ENCODE results near the gene FGFR3.

The FGFR3 gene

DNA sequence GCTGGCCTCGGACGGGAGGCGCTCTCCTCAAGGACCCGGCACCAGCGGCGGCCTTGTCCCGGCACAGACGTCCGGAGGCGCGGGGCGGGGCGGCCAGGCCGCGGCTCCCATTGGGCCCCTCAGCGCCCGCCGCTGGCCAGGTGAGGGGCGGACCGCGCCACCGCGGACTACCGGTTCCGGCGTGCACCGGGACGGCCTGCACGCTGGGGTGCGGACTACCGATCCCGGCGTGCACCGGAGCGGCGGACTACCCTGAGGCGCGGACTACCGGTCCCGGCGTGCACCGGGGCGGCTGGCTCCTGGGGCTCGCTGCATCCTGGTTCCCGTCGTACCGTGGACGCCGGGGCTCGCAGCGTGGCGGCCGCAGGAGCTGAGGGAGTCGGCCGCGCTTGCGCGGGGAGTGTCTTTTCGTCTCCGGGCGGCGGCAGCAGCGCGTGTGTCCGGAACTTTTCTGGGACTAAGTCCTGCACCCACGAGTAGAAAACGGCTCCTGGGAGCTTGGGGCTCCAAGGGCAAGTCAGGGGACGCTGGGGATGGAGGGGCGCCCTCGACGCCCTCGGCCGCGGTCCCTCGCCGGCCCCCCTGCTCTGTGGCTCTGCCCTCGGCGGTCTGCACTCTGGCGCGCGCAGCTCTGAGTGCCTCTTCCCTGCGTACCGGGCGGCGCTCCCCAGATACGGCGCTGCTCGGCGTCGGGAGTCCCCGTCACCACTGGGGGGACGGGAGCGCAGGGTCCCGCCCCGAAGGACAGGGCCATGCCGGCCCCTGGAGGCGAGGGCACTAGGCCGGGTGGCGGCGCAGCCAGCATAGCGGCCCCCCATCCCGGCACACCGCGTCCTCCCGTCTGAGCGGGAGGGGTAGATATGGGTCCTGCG, 63.2 kb downstream of the FGFR3 start, which contains the start of gene LETM1:
Gene LETM1, minus strand, starts transcription at position 86 of the 872 bp plus-strand sequence. CDS start 206 bp downstream, outside the sequence.
- Histone ChIP-seq H3K27me3 (ENCODE audit: insufficient read depth, low read length, poor library complexity) (peaks cover 4% of the 10 kb centered on the region), H3K4me2 (ENCODE audit: low read length) (peak within 1 kb of the TSS; percentile 99), H2AK5ac (ENCODE audit: low read length) (no peak within 1 kb of the TSS), H3K36me3 (ENCODE audit: control insufficient read depth, insufficient read depth, low read length) (no peaks in the 10 kb centered on the region), H3K4ac (ENCODE audit: low read depth, low read length) (peak within 1 kb of the TSS; percentile 62), H4K8ac (ENCODE audit: low read depth, low read length) (no peak within 1 kb of the TSS), H2BK5ac (ENCODE audit: low read length) (no peak within 1 kb of the TSS), H3K27ac (ENCODE audit: low read depth, low read length) (peak within 1 kb of the TSS; percentile 62), H3K9ac (ENCODE audit: low read length) (peak within 1 kb of the TSS; percentile 93), H3K79me1 (ENCODE audit: low read length) (peaks cover 22% of the 10 kb centered on the region), H2BK120ac (ENCODE audit: low read depth, low read length) (no peak within 1 kb of the TSS), H3K23ac (ENCODE audit: low read length) (peak within 1 kb of the TSS; percentile 76), H3K4me1 (ENCODE audit: control insufficient read depth, low read depth, low read length) (peaks cover 2% of the 10 kb centered on the region), H3K56ac (ENCODE audit: low read length) (peak within 1 kb of the TSS; percentile 98), H3K4me3 (ENCODE audit: low read length) (peak within 1 kb of the TSS; percentile 84), H2BK15ac (replicated peaks; ENCODE audit: low read depth) (no peak within 1 kb of the TSS), H3K79me2 (ENCODE audit: control insufficient read depth, insufficient read depth, low read length) (peaks cover 25% of the 10 kb centered on the region), H3K18ac (ENCODE audit: low read length) (peak within 1 kb of the TSS; percentile 76), H4K5ac (ENCODE audit: low read length) (no peak within 1 kb of the TSS)
- peak; percentile 97 for DNase-seq
- no CpG with 5 or more reads among the region's 107 CpGs for WGBS (ENCODE audit: extremely low coverage, insufficient coverage, low lambda C conversion rate)

DNA sequence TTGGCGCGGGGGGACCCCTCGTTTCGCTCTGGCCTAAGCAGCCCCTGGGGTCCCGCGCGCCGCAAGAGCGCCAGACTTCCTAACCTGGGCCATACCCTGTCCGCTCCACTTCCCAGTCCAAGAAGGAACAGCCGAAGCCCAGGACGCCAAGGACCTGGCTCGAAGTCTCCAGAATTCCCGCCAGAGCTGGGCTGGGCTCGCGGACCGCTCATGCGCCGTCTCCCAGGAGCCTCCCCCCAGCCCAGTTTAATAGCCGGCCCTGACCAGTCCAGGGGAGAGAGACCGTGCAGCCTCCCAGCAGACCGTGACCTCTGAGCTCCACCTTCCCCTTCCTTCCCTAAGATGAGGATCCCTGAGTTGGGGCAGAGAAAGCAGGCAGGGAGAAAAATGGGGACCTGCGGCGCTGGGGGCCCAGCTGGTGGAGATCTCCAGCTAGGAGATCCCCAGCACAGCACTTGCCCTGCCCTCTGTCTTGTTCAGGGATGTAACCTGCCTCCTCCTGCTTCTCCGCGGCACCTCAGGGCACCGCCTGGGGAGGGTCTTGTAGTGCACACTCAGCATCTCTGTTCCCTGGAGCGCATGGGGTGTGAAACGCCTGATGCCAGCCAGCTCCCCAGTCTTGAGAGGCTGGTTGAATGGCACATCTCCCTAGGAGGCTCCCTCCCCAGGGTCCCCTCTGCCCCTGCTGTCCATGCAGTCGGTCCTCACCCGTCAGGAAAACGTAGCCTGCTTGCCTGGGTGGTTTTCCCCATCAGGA, 64.0 kb downstream of the FGFR3 start:
- peaks cover 2% of the 10 kb centered on the region for H3K4me1 ChIP-seq (ENCODE audit: control insufficient read depth, low read depth, low read length)
- H3K79me2 ChIP-seq (ENCODE audit: control insufficient read depth, insufficient read depth, low read length): peaks cover 18% of the 10 kb centered on the region
- peaks cover 14% of the 10 kb centered on the region for H3K79me1 ChIP-seq (ENCODE audit: low read length)
- no CpG with 5 or more reads among the region's 32 CpGs for WGBS (ENCODE audit: extremely low coverage, insufficient coverage, low lambda C conversion rate)
- H3K18ac ChIP-seq (ENCODE audit: low read length): peak overlapping the region; percentile 41
- H3K4me3 ChIP-seq (ENCODE audit: low read length): peak overlapping the region; percentile 34
- peak overlapping the region; percentile 93 for H3K9ac ChIP-seq (ENCODE audit: low read length)
- H3K23ac ChIP-seq (ENCODE audit: low read length): peak overlapping the region; percentile 76
- peak overlapping the region; percentile 84 for H3K4me2 ChIP-seq (ENCODE audit: low read length)
- no peak overlapping the region for H2BK15ac ChIP-seq (replicated peaks; ENCODE audit: low read depth)
- no peak overlapping the region for H4K5ac ChIP-seq (ENCODE audit: low read length)
- H3K56ac ChIP-seq (ENCODE audit: low read length): peak overlapping the region; percentile 80
- H2BK120ac ChIP-seq (ENCODE audit: low read depth, low read length): no peak overlapping the region
- no peaks in the 10 kb centered on the region for H3K36me3 ChIP-seq (ENCODE audit: control insufficient read depth, insufficient read depth, low read length)
- no peak for DNase-seq
- no peak overlapping the region for H2BK5ac ChIP-seq (ENCODE audit: low read length)
- no peak overlapping the region for H3K4ac ChIP-seq (ENCODE audit: low read depth, low read length)
- peaks cover 9% of the 10 kb centered on the region for H3K27me3 ChIP-seq (ENCODE audit: insufficient read depth, low read length, poor library complexity)
- no peak overlapping the region for H2AK5ac ChIP-seq (ENCODE audit: low read length)
- H4K8ac ChIP-seq (ENCODE audit: low read depth, low read length): no peak overlapping the region
- H3K27ac ChIP-seq (ENCODE audit: low read depth, low read length): no peak overlapping the region

DNA sequence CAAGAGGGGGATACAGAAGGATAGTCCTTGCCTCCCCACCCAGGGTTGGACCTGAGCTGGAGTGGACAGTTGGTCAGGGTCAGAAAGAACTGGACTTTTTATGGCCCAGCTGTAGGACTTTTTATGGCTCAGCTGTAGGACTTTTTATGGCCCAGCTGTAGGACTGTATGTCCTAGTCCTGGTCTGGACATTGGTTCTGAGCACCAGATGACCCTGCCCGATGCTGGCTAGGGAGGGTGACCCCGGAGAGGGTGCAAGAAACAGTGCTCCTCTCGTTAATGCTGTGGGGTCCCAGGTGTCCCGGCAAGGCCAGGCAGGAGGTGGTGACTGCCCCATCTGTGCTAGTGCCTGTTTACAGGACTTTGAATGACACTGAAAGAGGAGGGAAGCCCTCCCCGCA, 64.8 kb downstream of the FGFR3 start:
- Histone ChIP-seq H3K18ac (ENCODE audit: low read length) (no peak overlapping the region), H3K56ac (ENCODE audit: low read length) (no peak overlapping the region), H4K5ac (ENCODE audit: low read length) (no peak overlapping the region), H3K9ac (ENCODE audit: low read length) (no peak overlapping the region), H3K79me2 (ENCODE audit: control insufficient read depth, insufficient read depth, low read length) (peaks cover 12% of the 10 kb centered on the region), H2AK5ac (ENCODE audit: low read length) (no peak overlapping the region), H3K79me1 (ENCODE audit: low read length) (peaks cover 8% of the 10 kb centered on the region), H3K36me3 (ENCODE audit: control insufficient read depth, insufficient read depth, low read length) (no peaks in the 10 kb centered on the region), H3K4me2 (ENCODE audit: low read length) (no peak overlapping the region), H2BK5ac (ENCODE audit: low read length) (no peak overlapping the region), H3K4me1 (ENCODE audit: control insufficient read depth, low read depth, low read length) (no peaks in the 10 kb centered on the region), H2BK120ac (ENCODE audit: low read depth, low read length) (no peak overlapping the region), H3K27ac (ENCODE audit: low read depth, low read length) (no peak overlapping the region), H4K8ac (ENCODE audit: low read depth, low read length) (no peak overlapping the region), H3K4me3 (ENCODE audit: low read length) (no peak overlapping the region), H3K23ac (ENCODE audit: low read length) (no peak overlapping the region), H3K4ac (ENCODE audit: low read depth, low read length) (no peak overlapping the region), H3K27me3 (ENCODE audit: insufficient read depth, low read length, poor library complexity) (peaks cover 10% of the 10 kb centered on the region), H2BK15ac (replicated peaks; ENCODE audit: low read depth) (no peak overlapping the region)
- WGBS (ENCODE audit: extremely low coverage, insufficient coverage, low lambda C conversion rate): no CpG with 5 or more reads among the region's 5 CpGs
- no peak for DNase-seq

All from mesendoderm (in vitro differentiated cells).